Measurements from ENCODE around the gene KIRREL3.

The KIRREL3 gene

GRCh38 chr11:126496576-126497337 lies 503.8 kb downstream of the KIRREL3 start:
- in situ Hi-C loops (cut with MboI; ENCODE audit: low sequenced_read_pairs): no loop called here

GRCh38 chr11:126495281-126496220 lies 505.0 kb downstream of the KIRREL3 start:
- in situ Hi-C loops (cut with MboI; ENCODE audit: low sequenced_read_pairs): no loop called here

GRCh38 chr11:126494831-126495230 lies 505.7 kb downstream of the KIRREL3 start:
- in situ Hi-C loops (cut with MboI; ENCODE audit: low sequenced_read_pairs): no loop called here

- in situ Hi-C loops (cut with MboI; ENCODE audit: low sequenced_read_pairs): no loop called here
These were observed 508.1 kb downstream of the KIRREL3 start for GRCh38 chr11:126492331-126493082.

- in situ Hi-C loops (cut with MboI; ENCODE audit: low sequenced_read_pairs): no loop called here
These were observed 509.5 kb downstream of the KIRREL3 start for GRCh38 chr11:126491092-126491491.

- in situ Hi-C loops (cut with MboI; ENCODE audit: low sequenced_read_pairs): no loop called here
These were observed 510.5 kb downstream of the KIRREL3 start for GRCh38 chr11:126489836-126490660.

GRCh38 chr11:126488591-126489370 lies 511.8 kb downstream of the KIRREL3 start:
- in situ Hi-C loops (cut with MboI; ENCODE audit: low sequenced_read_pairs): no loop called here

GRCh38 chr11:126487711-126488110 lies 512.9 kb downstream of the KIRREL3 start:
- in situ Hi-C loops (cut with MboI; ENCODE audit: low sequenced_read_pairs): no loop called here

- in situ Hi-C loops (cut with MboI; ENCODE audit: low sequenced_read_pairs): no loop called here
These were observed 514.5 kb downstream of the KIRREL3 start for GRCh38 chr11:126485986-126486635.

- in situ Hi-C loops (cut with MboI; ENCODE audit: low sequenced_read_pairs): no loop called here
These were observed 515.4 kb downstream of the KIRREL3 start for GRCh38 chr11:126485021-126485792.

- in situ Hi-C loops (cut with MboI; ENCODE audit: low sequenced_read_pairs): no loop called here
These were observed 516.3 kb downstream of the KIRREL3 start for GRCh38 chr11:126484266-126484665.

- in situ Hi-C loops (cut with MboI; ENCODE audit: low sequenced_read_pairs): no loop called here
These were observed 516.9 kb downstream of the KIRREL3 start for GRCh38 chr11:126483621-126484195.

- in situ Hi-C loops (cut with MboI; ENCODE audit: low sequenced_read_pairs): no loop called here
These were observed 517.9 kb downstream of the KIRREL3 start for GRCh38 chr11:126482586-126483108.

GRCh38 chr11:126481303-126481680 lies 519.3 kb downstream of the KIRREL3 start:
- in situ Hi-C loops (cut with MboI; ENCODE audit: low sequenced_read_pairs): no loop called here

GRCh38 chr11:126480410-126481302 lies 519.9 kb downstream of the KIRREL3 start:
- in situ Hi-C loops (cut with MboI; ENCODE audit: low sequenced_read_pairs): no loop called here

GRCh38 chr11:126480015-126480409 lies 520.6 kb downstream of the KIRREL3 start:
- in situ Hi-C loops (cut with MboI; ENCODE audit: low sequenced_read_pairs): no loop called here
